GM18507 (cell line): ENCODE measurements around the gene ITPRIPL2.

ENCODE experiments used
- DNase-seq: peaks from one replicate; pipeline ENCODE4 v3.0.0; 2011; ENCODE audit warnings: low read depth; ENCODE audit not compliant: insufficient read length; ENCODE audit errors: extremely low spot score
- FAIRE-seq: peaks from 2 replicates; lab custom pipeline; 2011; peaks lifted over from hg19 to GRCh38; lab: Jason Lieb, UNC

ITPRIPL2 gene

DNA sequence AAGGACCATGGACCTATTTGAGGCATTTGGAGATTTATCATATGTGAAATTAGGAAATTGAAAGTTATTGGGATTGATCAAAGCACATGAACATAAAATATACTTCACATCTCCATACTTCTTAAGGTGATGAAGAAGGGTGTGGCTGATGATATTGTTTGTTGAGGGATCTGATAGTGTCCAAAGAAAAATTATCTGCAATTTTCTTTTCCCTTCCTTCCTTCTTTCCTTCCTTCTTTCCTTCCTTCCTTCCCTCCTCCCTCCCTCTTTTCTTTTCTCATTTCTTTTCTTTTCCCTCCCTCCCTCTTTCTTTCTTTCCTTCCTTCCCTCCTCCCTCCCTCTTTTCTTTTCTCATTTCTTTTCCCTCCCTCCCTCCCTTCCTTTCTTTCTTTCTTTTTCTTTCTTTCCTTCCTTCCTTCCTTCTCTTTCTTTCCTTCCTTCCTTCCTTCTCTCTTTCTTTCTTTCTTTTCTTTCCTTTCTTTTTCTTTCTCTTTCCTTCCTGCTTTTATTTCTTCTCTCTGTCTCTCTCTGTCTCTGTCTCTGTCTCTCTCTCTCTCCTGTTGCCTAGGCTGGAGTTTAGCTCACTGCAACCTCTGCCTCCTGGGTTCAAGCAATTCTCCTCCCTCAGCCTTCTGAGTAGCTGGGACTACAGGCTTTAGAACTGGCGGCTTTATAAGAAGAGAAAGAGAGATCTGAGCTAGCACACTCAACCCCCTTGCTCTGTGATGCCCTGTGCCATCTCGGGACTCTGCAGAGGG, 20.9 kb upstream of the ITPRIPL2 start:
- DNase-seq, result no peak
- no peak for FAIRE-seq

DNA sequence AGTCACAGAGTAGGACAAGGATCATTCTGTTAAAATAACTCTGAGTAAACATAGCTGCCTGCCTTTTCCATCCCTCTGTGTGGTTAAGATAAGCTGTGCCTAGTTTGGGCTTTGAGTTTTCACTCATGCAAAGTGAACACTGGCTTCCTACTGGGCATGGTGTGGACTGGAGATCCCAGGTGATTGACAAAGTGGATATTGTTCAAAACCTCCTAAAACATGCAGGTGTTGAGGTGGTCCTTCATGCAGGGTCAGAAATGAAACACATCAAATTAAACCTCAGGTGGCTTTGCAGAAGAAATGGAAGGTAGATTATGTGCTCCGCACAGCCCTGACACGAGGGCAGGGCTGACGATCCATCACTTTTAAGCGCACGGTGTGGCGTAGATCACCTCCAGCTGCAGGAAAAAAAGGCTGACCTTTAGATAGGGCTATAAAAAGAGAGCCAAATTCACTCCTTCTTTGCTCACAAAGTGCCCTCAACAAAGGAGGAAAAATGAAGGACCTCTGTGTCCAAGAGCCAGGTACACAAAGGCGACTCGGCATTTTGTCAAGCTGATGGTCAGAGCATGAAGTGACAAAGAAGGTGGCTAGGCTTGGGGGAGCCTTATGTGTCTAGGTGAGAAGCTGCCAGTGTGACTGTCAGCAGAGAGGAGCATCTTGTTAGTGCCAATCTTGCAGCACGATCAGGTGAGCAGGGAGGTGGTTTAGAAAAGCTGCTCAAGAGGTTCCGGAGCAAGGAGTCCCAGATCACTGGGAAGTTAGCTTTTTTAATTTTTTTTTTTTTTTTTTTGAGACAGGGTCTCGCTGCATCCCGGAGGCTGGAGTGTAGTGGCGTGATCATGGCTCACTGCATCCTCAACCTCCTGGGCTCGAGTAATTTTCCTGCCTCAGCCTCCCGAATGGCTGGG, 19.9 kb upstream of the ITPRIPL2 start:
- DNase-seq (no peak), FAIRE-seq (no peak)

DNA sequence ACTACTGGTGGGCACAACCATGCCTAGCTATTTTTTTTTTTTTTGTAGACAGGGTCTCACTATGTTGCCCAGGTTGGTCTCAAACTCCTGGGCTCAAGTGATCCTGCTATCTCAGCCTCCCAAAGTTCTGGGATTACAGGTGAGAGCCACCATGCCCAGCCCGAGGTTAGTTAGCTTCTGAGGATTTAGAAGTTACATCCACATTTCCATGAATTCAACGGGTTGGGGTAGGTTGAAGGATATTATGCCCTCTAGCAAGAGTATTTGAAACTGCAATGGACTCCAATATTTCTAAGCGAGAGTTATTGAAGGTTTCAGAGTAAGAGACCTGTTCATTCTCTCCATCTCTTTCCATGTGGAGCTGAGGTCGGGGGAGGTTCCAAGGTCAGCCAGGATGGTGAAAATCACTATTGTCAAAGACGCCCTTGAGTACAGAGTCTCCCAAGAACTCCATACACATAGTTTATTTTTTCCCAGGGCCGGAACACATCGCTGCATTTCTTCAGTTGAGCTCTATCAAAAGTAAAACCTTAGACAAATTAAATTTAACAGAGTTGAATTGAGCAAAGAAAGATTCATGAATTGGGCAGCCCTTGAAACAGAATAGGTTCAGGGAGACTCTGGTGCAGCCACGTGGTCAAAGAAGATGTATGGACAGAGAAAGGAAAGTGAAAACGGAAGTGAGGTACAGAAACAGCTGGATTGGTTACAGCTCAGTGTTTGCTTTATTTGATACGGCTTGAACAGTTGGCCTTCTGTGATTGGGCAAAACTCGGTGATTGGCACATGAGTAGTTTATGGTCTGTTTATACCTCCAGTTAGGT, 19.0 kb upstream of the ITPRIPL2 start:
- FAIRE-seq (peak; percentile 70), DNase-seq (no peak)

DNA sequence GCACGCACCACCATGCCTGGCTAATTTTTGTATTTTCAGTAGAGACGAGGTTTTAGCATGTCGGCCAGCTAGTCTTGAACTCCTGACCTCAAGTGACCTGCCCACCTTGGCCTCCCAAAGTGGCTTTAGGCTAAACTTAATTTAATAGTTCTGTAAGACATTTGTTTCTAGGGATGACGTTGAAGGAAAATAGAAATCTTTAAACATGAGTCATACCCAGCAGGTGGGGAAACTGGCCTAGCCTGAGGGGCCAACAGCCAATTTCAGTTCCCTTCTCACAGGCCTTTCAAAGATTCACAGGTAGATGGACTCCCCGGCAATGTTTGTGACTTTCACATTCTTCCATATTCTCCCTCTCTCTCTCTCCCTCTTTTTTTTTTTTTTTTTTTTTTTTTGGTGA, 18.1 kb upstream of the ITPRIPL2 start:
- FAIRE-seq, result no peak
- DNase-seq, result no peak

DNA sequence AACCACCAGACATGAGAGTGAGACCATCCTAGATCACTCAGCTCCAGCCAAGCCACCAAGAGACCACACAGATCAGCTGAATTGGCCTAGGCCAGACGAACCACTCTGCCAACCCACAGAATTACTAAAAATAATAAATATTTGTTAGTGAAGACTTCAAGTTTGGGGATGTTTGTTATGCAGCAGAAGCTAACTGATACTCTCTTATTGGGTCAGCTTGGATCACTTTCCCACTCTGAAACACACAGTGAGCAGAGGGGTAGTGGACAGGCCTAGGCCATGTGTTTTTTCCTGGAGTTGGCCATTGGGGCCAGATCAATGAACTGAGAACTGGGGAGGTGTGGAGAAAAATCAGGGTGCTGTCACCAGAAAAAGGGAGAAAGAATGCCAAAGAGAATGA, 15.6 kb upstream of the ITPRIPL2 start:
- no peak for DNase-seq
- no peak for FAIRE-seq

DNA sequence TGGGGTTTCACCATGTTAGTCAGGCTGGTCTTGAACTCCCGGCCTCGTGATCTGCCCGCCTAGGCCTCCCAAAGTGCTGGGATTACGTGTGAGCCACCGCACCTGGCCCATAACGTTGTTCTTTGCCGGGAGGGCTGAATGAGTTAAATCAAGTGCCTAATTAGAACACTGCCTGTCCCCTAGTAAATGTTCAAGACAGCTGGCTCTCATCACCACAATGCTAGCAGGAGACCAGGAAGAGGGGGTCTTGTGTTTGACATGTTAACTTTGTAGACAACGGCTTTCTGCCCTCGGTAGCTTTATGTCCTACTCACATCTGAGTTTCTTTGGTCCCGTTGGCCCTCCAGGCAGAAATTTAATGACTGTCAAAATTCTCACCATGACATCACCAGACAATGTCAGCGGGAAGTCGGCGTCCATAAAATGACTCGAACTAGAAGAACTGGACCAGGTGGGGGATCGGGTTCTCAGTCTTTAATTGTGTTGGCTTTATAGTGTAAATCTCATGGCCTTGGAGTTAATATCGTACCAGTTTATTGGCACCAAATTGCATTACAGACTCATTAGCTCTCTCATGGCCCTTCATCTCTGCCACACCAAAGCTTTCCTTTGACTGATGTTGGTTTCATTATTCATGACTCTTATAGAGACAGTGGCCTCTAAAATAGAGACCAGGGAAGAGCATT, 11.4 kb upstream of the ITPRIPL2 start:
- DNase-seq (no peak), FAIRE-seq (no peak)

DNA sequence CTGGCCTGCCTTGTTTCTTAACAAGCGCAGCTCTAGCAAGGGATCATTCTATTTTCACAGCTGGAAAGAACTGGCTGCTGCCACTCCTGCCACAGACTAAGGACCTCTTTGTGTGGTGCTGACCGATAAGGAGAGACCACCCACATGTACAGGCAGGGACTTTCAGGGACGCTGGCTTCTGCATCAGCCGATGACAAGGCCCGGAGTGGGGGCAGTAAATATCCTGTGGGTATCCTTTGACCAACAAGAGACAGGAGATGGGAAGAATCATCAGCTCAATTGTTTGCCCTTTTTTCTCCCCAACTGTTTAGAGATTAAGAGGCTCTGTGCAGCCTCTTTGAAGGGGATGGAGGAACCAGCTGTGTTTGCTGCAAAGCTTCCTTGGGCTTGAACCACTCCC, 9.2 kb upstream of the ITPRIPL2 start:
- DNase-seq (no peak), FAIRE-seq (no peak)

DNA sequence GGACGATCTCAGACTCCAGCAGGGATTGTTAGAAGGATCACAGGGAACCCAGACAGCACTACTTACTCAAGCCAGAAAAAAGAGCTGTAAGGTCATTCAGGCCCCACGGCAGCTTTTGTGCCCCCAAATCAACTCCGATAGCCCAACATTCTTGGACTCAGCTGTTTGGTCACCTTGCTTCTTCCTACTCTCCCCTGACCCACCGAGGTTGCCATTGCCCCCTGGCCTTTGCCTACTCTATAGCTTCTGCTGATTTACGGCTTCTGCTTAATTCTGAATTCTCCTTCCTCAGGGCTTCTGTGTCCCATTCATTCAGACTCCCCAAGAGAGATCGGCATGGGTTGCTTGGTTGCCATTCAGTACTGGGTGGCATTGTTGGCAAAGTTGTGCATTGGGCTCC, 8.6 kb upstream of the ITPRIPL2 start:
- no peak for DNase-seq
- FAIRE-seq, result no peak

DNA sequence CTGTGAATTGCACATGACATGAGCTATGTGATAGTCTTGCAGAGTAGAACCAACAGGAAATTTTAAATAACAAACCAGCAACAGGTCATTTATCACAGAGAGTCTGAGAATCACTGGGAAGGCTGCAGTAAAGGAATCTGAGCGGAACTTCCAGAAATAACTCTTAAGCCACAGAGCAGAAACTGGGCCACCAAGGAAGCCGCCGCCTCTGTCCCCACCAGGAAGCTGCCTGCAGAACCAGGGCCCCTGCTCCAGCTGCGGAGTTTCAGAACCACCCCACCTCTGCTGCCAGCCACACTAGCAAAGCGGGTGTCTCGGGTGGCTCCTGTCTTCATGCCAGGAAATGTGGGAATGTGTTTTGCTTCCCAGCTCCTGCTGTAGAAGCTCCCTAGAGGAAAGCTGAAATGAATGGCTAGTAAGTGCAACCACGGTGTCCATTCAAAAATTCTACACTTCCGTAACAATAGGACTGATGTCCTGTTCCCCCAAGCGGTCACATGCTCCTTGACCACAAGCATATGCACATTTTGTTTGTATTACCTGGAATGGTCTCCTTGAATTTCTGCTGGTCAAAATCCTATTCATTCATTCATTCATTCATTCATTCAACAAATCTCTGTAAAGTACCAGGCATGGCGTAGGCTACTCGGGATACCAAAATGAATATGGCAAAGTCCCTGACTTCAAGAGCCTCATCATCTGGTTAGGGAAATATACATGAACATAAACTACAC, 7.7 kb upstream of the ITPRIPL2 start:
- FAIRE-seq (no peak), DNase-seq (no peak)

DNA sequence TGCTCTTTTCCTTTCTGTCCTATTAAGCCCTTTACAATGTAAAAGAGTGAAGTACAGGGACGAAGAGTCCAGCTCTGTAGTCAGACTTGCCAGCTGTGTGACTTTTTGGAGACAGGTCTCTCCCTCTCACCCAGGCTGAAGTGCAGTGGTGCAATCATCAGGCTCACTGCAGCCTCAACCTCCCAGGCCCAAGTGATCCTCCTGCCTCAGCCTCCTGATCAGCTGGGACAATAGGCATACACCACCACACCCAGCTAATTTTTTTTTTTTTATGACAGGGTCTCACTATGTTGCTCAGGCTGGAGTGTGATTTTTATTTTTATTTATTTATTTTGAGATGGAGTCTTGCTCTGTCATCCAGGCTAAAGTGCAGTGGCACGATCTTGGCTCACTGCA, 7.1 kb upstream of the ITPRIPL2 start:
- FAIRE-seq, result no peak
- DNase-seq, result no peak

DNA sequence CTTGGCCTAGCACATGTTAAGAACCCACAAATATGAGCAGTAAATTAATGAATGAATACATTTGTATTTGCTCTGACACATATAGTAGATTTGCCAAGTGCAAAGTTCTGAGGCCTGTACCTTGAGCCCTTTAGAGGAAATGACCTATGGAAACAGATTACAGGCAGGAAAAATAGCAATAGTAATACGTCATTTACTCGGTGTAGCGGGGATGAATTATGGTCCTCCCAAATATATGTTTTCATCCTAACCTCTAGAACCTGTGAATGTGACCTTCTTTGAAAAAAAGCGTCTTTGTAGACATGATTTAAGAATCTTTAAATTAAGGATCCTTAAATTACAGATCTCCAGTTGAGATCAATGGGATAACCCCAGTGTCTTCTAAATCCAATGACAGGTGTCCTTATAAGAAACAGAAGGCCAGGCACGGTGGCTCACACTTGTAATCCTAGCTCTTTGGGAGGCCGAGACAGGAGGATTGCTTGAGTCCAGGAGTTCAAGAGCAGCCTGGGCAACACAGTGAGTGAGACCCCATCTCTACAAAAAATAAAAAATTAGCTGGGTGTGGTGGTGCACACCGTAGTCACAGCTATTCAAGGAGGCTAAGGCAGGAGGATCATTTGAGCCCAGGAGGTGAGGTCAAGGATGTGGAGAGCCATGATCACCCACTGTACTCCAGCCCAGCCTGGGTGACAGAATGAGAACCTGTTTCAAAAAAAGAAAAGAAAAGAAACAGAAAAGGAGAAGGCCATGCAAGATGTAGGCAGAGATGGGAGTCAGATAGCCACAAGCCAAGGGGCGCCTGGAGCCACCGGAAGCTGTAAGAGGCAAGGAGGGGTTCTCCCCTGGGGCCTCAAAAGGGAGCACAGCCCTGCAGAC, 5.1 kb upstream of the ITPRIPL2 start:
- FAIRE-seq, result peak; percentile 9
- DNase-seq, result no peak

DNA sequence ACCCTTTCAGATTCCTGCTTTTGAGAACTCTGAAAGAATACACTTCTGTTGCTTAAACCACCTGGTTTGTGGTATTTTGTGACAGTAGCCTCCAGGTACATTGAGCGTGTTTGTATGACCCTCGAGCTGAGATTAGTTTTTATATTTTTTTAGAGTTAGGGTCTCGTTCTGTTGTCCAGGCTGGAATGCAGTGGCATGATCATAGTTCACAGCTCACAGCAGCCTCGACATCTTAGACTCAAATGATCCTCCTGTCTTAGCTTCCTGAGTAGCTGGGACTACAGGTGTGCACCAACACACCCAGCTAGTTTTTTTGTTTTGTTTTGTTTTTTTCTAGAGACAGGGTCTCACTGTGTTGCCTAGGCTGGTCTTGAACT, 4.5 kb upstream of the ITPRIPL2 start:
- no peak for DNase-seq
- FAIRE-seq, result no peak

DNA sequence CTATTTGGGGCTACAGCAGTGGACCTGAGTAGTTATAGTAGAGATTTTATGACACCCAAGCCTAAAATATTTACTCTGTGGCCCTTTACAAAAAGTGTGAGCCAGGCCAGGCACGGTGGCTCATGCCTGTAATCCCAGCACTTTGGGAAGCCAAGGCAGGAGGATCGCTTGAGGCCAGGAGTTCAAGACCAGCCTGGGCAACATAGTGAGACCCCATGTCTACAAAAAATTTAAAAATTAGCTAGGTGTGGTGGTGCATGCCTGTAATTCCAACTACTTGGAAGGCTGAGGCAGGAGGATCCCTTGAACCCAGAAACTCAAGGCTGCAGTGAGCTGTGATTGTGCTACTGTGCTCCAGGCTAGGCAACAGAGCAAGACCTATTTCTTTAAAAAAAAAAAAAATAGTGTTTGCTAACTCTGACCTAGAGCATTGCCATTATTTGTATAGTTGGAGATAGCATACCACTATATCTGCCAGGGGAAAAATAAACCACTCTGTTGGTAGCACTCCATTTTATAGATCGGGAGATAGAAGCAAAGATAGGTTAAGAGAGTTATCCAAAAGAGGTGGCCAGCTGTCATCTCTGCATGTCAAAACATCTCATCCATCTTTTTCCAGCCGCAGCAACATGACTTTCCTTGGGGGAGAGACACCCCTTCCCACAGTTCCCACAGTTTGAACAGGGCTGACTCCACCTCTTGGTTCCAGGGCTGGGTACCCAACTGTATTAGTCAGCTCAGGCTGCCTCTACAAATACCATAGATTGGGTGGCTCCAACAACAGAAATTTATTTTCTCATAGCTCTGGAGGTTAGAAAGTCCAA, 3.0 kb upstream of the ITPRIPL2 start:
- FAIRE-seq (no peak), DNase-seq (no peak)

DNA sequence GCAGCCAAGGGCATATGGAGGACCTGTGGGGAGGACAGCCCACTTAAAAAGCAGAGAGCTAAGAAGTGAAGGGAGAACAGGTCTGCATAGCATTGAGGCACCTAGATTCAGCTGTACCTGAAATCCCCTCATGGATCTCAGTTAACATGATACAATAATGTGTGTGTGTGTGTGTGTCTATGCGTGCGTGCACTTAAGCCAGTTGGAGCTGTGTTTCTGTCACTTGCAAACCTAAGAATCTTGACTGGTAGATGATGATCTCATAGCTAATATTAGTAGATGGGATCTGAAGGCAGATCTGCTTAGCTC, 1.7 kb upstream of the ITPRIPL2 start:
- no peak for DNase-seq
- FAIRE-seq, result no peak

DNA sequence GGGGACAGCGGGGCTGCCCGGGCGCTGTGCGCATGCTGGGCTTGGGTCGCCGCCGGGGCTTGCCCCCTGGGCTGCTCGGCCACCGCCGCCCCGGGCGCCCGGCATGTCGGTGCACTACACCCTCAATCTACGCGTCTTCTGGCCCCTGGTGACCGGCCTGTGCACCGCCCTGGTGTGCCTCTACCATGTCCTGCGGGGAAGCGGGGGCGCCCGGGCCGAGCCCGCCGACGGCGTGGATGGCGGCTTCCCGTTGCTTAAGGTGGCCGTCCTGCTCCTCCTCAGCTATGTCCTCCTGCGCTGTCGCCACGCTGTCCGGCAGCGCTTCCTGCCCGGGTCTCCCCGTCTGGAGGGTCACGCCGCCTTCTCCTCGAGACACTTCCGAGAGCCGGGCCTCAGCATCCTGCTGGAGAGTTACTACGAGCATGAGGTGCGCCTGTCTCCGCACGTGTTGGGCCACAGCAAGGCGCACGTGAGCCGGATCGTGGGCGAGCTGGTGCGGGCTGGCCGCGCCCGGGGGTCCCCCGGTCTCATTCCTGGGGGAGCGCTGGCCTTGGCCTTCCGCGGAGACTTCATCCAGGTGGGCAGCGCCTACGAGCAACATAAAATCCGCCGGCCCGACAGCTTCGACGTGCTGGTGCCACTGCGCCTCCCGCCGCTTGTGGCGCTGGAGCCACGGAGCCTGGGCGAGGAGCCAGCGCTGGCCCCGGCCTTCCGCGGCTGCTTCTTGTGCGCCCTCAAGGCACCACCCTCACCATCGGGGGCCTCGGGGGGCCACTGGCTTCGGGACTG, 789 bp downstream of the ITPRIPL2 start:
- FAIRE-seq, result no peak
- DNase-seq, result no peak

DNA sequence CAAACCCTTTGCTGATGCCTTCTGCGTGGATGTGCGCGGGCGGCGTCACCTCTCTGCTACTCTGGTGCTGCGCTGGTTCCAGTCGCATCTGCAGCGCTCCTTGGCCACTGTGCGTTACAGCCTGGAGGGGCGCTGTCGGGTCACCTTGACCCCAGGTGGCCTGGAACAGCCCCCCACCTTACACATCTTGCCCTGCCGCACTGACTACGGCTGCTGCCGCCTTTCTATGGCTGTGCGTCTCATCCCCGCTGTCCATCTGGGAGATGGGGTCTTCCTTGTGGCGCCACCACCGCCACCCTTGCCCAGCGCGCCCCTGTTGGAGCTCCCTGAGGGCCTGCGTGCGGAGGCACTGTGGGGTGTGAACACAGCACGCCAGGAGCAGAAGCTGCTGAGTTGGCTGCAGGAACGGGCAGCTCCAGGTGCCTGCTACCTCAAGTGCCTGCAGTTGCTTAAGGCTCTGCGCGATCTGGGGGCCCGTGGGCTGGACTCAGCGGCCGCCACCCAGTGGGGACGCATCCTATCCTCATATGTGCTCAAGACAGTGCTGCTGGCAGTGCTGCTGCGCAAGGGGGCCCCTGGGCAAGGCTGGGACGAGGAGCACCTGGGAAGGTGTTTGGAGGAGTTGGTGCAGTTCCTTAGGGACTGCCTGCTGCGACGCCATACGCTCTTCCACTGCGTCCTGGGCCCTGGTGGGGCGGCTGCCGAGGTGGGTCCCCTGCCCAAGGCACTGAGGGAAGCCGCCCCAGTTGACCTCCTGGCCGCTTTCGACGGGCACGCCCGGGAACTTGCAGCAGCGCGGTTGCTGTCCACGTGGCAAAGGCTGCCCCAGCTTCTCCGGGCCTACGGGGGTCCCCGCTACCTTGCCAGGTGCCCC, 1.6 kb downstream of the ITPRIPL2 start:
- DNase-seq, result no peak
- no peak for FAIRE-seq
